ENCODE measurements around the gene DGKE.

The DGKE gene

GRCh38 chr17:56917559-56918296, 83.8 kb downstream of the DGKE start:
- H3F3A ChIP-seq (ENCODE audit: insufficient read depth), result peaks cover 7% of the 10 kb centered on the region; the same call in 1 of the 2 replicates
- no peaks in the 10 kb centered on the region for H3K36me3 ChIP-seq (ENCODE audit: low read length)
- TF ChIP-seq CTCF (IDR thresholded peaks at IDR 0.05; ENCODE audit: insufficient read depth, low read length, poor library complexity, severe bottlenecking) (no peak), EZH2phosphoT487 (conservative IDR thresholded peaks at IDR 0.05; ENCODE audit: low read length) (no peak)
- no peak overlapping the region for H3K4me3 ChIP-seq (ENCODE audit: insufficient read depth, low read length, poor library complexity, severe bottlenecking)
- peaks cover 10% of the 10 kb centered on the region; the same call in 1 of the 2 replicates for H3K79me2 ChIP-seq (ENCODE audit: insufficient read depth, low read length)
- no peaks in the 10 kb centered on the region for H3K9me2 ChIP-seq (replicated peaks; ENCODE audit: insufficient read depth, low read length)
- H3K4me2 ChIP-seq (ENCODE audit: low read depth, low read length, poor library complexity, severe bottlenecking), result no peak overlapping the region
- H3K27ac ChIP-seq (ENCODE audit: low read depth, low read length), result no peak overlapping the region
- no peak overlapping the region for H2AFZ ChIP-seq (ENCODE audit: low read depth, low read length, severe bottlenecking)
- H3K9me3 ChIP-seq (ENCODE audit: insufficient read depth, low read length), result no peaks in the 10 kb centered on the region
- H3K27me3 ChIP-seq (ENCODE audit: low read length), result no peaks in the 10 kb centered on the region
- no peaks in the 10 kb centered on the region for H4K20me1 ChIP-seq (ENCODE audit: low read depth, low read length)
- no peak overlapping the region for H3K9ac ChIP-seq (ENCODE audit: low read length)

- Histone ChIP-seq H3K27me3 (ENCODE audit: low read length) (no peaks in the 10 kb centered on the region), H2AFZ (ENCODE audit: low read depth, low read length, severe bottlenecking) (no peak overlapping the region), H3K9me2 (replicated peaks; ENCODE audit: insufficient read depth, low read length) (no peaks in the 10 kb centered on the region), H4K20me1 (ENCODE audit: low read depth, low read length) (no peaks in the 10 kb centered on the region), H3K4me3 (ENCODE audit: insufficient read depth, low read length, poor library complexity, severe bottlenecking) (no peak overlapping the region), H3F3A (ENCODE audit: insufficient read depth) (peaks cover 7% of the 10 kb centered on the region; the same call in 1 of the 2 replicates), H3K4me2 (ENCODE audit: low read depth, low read length, poor library complexity, severe bottlenecking) (no peak overlapping the region), H3K79me2 (ENCODE audit: insufficient read depth, low read length) (no peaks in the 10 kb centered on the region), H3K36me3 (ENCODE audit: low read length) (no peaks in the 10 kb centered on the region), H3K27ac (ENCODE audit: low read depth, low read length) (no peak overlapping the region), H3K9me3 (ENCODE audit: insufficient read depth, low read length) (no peaks in the 10 kb centered on the region), H3K9ac (ENCODE audit: low read length) (no peak overlapping the region)
- TF ChIP-seq CTCF (IDR thresholded peaks at IDR 0.05; ENCODE audit: insufficient read depth, low read length, poor library complexity, severe bottlenecking), result no peak
- no peak for TF ChIP-seq EZH2phosphoT487 (conservative IDR thresholded peaks at IDR 0.05; ENCODE audit: low read length)
Measured at GRCh38 chr17:56918916-56919315, 85.0 kb downstream of the DGKE start.
